Measurements from ENCODE around the gene ADAM23.

Gene ADAM23

DNA sequence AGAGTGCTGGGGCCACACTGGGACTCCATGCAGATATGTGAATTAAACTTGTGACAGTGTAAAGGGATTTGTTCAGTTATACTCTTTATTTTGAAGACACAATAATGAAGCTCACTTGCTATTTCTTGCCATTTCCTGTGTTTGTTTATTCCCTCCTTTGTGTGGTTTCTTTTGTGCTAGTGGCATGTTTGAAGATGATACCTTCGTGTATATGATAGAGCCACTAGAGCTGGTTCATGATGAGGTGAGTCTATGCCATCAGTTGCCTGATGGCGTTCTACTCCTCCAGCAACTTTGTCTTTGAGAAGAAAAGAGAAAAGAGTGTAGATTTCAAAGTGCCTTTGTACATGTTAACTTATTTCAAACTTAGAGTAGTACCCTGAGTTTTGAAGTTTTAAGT lies 99.7 kb downstream of the ADAM23 start:
- no peaks in the 10 kb centered on the region for H3K4me1 ChIP-seq (ENCODE audit: insufficient read depth, low read length)
- no peaks in the 10 kb centered on the region for H3K27me3 ChIP-seq (ENCODE audit: control insufficient read depth in 1 of 2, insufficient read depth in 2 of 2, low read length in 2 of 2)
- H3K27ac ChIP-seq (ENCODE audit: low read depth, low read length) = no peak overlapping the region
- H3K9me3 ChIP-seq (ENCODE audit: low read length) = no peaks in the 10 kb centered on the region
- no peak overlapping the region for H3K4me3 ChIP-seq (ENCODE audit: low read depth in 1 of 2, low read length in 2 of 2)
- H3K9ac ChIP-seq (ENCODE audit: low read length) = no peak overlapping the region
- no peaks in the 10 kb centered on the region for H3K36me3 ChIP-seq (ENCODE audit: insufficient read depth, low read length)

DNA sequence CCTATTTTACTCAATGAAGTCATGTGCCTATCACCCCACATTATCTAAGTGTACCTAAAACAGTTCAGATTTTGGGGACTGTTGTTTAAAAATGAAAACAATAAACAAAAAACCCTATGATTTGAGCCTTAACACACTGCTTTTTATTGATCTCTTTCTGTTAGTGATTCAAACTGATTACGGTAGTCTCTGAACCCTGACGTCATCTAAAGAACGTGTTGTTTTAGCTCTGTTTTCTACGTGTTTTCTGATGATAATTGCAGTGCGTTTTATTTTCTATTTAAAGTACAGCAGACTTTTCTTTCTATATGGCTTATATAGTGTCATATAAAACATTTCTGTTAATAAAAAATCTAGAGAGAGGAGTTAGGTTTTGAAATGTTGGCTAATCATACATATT lies 105.1 kb downstream of the ADAM23 start:
- Histone ChIP-seq H3K36me3 (ENCODE audit: insufficient read depth, low read length) (no peaks in the 10 kb centered on the region), H3K9me3 (ENCODE audit: low read length) (no peaks in the 10 kb centered on the region), H3K9ac (ENCODE audit: low read length) (no peak overlapping the region), H3K27me3 (ENCODE audit: control insufficient read depth in 1 of 2, insufficient read depth in 2 of 2, low read length in 2 of 2) (no peaks in the 10 kb centered on the region), H3K27ac (ENCODE audit: low read depth, low read length) (no peak overlapping the region), H3K4me3 (ENCODE audit: low read depth in 1 of 2, low read length in 2 of 2) (no peak overlapping the region), H3K4me1 (ENCODE audit: insufficient read depth, low read length) (no peaks in the 10 kb centered on the region)

DNA sequence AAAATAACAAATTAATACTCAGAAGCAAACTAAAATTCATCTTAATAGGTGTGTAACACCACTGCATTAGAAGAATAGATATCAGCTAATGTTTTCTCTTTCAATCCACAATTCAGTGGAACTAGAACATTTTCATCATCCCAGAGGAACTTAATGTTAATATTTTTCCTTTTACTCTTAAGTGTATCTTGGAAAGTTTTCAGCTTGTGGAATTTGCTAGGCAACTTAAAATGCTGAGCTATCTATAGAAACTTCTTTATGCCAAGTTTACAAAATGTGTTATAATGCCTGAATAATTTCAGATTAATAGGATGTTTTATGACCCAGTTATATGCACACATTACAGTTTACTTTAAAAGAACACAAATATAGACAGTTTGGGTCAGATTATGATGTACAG lies 112.4 kb downstream of the ADAM23 start:
- no peaks in the 10 kb centered on the region for H3K9me3 ChIP-seq (ENCODE audit: low read length)
- no peaks in the 10 kb centered on the region for H3K27me3 ChIP-seq (ENCODE audit: control insufficient read depth in 1 of 2, insufficient read depth in 2 of 2, low read length in 2 of 2)
- H3K27ac ChIP-seq (ENCODE audit: low read depth, low read length) = no peak overlapping the region
- H3K9ac ChIP-seq (ENCODE audit: low read length) = no peak overlapping the region
- H3K36me3 ChIP-seq (ENCODE audit: insufficient read depth, low read length) = no peaks in the 10 kb centered on the region
- no peak overlapping the region for H3K4me3 ChIP-seq (ENCODE audit: low read depth in 1 of 2, low read length in 2 of 2)
- H3K4me1 ChIP-seq (ENCODE audit: insufficient read depth, low read length) = no peaks in the 10 kb centered on the region

DNA sequence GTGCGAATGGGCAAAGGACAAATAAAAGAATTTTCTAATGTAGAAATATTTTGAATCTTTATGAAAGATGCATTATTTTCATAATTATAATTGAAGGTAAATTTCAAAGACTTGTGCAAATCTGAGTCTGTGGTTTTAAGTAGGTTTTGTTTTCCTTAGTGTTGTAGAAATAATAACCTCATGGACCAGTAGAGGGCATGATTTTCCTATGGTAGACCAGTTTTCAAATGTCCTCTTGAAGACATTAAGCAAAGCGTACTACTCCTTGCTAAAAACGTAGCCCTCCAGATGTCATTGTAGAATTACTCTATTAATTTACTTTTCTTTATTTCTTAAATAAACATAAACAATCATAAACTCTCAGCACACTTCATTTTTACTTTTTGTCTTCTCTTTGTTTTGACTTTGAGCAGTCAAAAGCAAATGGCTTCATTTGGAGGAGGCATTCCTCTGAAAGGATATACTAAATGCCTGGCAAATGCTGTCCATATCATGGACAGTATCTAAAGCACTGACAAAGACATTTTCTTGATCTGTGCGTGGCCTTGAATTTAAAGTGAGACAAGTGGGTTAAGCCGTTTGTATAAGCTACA lies 113.1 kb downstream of the ADAM23 start:
- Histone ChIP-seq H3K9ac (ENCODE audit: low read length) (no peak overlapping the region), H3K4me3 (ENCODE audit: low read depth in 1 of 2, low read length in 2 of 2) (no peak overlapping the region), H3K27me3 (ENCODE audit: control insufficient read depth in 1 of 2, insufficient read depth in 2 of 2, low read length in 2 of 2) (no peaks in the 10 kb centered on the region), H3K27ac (ENCODE audit: low read depth, low read length) (no peak overlapping the region), H3K9me3 (ENCODE audit: low read length) (no peaks in the 10 kb centered on the region), H3K36me3 (ENCODE audit: insufficient read depth, low read length) (no peaks in the 10 kb centered on the region), H3K4me1 (ENCODE audit: insufficient read depth, low read length) (no peaks in the 10 kb centered on the region)

DNA sequence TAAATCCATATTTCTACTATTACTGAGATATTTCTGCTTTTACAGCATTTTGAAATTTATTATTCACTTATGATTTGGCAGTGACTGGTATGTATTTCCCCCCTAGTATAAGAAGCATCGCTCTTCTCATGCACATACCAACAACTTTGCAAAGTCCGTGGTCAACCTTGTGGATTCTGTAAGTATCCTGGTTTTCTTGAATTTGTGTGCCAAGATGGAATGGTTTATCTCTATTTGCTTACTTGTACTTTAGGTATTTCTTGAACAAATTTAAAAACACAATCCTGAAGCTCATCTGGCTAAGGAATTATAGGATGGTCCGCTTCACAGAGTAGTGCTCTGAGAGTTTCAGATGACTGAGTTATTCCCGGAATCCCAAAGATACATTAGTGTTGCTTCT lies 114.0 kb downstream of the ADAM23 start:
- H3K4me1 ChIP-seq (ENCODE audit: insufficient read depth, low read length) = no peaks in the 10 kb centered on the region
- no peak overlapping the region for H3K9ac ChIP-seq (ENCODE audit: low read length)
- H3K4me3 ChIP-seq (ENCODE audit: low read depth in 1 of 2, low read length in 2 of 2) = no peak overlapping the region
- H3K27me3 ChIP-seq (ENCODE audit: control insufficient read depth in 1 of 2, insufficient read depth in 2 of 2, low read length in 2 of 2) = no peaks in the 10 kb centered on the region
- no peaks in the 10 kb centered on the region for H3K9me3 ChIP-seq (ENCODE audit: low read length)
- no peaks in the 10 kb centered on the region for H3K36me3 ChIP-seq (ENCODE audit: insufficient read depth, low read length)
- H3K27ac ChIP-seq (ENCODE audit: low read depth, low read length) = no peak overlapping the region

DNA sequence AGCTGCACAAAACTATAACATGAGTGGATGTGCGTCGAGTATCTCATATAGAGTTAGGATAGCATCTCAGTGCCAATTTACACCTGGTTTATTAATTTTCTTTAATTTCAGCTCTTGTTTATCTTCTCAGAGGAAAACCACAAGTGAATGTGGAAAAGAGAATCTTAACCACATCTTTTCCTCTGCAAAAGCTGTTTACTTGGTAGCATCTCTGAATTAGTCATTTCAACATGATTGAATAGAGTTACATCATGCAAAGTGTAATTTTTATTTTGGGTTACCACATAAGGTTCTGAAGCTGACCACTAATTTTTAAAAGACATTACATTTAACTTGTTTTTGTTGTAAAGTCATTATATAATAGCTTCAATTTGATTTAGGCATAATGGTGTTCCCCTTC lies 115.2 kb downstream of the ADAM23 start:
- H3K27ac ChIP-seq (ENCODE audit: low read depth, low read length) = no peak overlapping the region
- no peak overlapping the region for H3K9ac ChIP-seq (ENCODE audit: low read length)
- H3K27me3 ChIP-seq (ENCODE audit: control insufficient read depth in 1 of 2, insufficient read depth in 2 of 2, low read length in 2 of 2) = no peaks in the 10 kb centered on the region
- H3K9me3 ChIP-seq (ENCODE audit: low read length) = no peaks in the 10 kb centered on the region
- H3K4me1 ChIP-seq (ENCODE audit: insufficient read depth, low read length) = no peaks in the 10 kb centered on the region
- H3K36me3 ChIP-seq (ENCODE audit: insufficient read depth, low read length) = no peaks in the 10 kb centered on the region
- H3K4me3 ChIP-seq (ENCODE audit: low read depth in 1 of 2, low read length in 2 of 2) = no peak overlapping the region

DNA sequence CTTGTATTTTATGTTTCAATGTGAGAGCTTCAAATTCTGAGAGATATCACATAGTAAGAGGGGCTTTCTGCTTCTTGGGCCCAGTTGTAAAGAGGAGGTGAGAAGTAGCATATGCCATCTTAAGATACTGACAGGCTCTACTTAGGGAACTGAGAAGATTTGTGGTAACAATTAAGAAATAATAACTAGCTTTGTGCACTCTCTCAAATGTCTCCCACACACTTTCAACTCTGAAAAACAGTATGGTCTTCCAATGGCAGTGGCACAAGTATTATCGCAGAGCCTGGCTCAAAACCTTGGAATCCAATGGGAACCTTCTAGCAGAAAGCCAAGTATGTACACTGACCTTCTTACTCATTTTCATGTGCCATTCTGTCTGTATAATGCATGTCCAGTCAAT lies 118.6 kb downstream of the ADAM23 start:
- H3K36me3 ChIP-seq (ENCODE audit: insufficient read depth, low read length) = no peaks in the 10 kb centered on the region
- H3K4me3 ChIP-seq (ENCODE audit: low read depth in 1 of 2, low read length in 2 of 2) = no peak overlapping the region
- no peaks in the 10 kb centered on the region for H3K4me1 ChIP-seq (ENCODE audit: insufficient read depth, low read length)
- no peak overlapping the region for H3K27ac ChIP-seq (ENCODE audit: low read depth, low read length)
- no peaks in the 10 kb centered on the region for H3K9me3 ChIP-seq (ENCODE audit: low read length)
- no peak overlapping the region for H3K9ac ChIP-seq (ENCODE audit: low read length)
- H3K27me3 ChIP-seq (ENCODE audit: control insufficient read depth in 1 of 2, insufficient read depth in 2 of 2, low read length in 2 of 2) = no peaks in the 10 kb centered on the region

DNA sequence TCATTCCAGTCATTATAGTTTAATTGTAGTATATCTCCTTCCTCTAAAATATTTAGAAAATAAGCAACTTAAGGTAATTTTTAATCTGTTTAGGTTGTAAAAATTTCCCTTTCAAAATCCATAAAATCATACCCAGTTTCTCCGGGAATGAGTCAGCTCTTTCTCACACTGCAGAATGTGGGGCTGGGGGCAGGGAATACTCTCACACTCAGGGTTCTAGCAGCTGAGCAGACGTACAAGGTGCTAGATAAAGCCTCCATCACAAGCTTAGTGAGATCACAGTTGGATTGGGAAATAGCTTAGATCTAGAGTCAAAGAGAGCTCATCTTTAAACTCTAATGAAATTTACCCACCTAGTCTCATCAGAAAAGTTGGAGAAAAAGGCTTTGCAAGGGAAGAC lies 119.0 kb downstream of the ADAM23 start:
- H3K4me3 ChIP-seq (ENCODE audit: low read depth in 1 of 2, low read length in 2 of 2) = no peak overlapping the region
- no peaks in the 10 kb centered on the region for H3K27me3 ChIP-seq (ENCODE audit: control insufficient read depth in 1 of 2, insufficient read depth in 2 of 2, low read length in 2 of 2)
- no peak overlapping the region for H3K9ac ChIP-seq (ENCODE audit: low read length)
- H3K4me1 ChIP-seq (ENCODE audit: insufficient read depth, low read length) = no peaks in the 10 kb centered on the region
- no peaks in the 10 kb centered on the region for H3K36me3 ChIP-seq (ENCODE audit: insufficient read depth, low read length)
- no peaks in the 10 kb centered on the region for H3K9me3 ChIP-seq (ENCODE audit: low read length)
- H3K27ac ChIP-seq (ENCODE audit: low read depth, low read length) = no peak overlapping the region

DNA sequence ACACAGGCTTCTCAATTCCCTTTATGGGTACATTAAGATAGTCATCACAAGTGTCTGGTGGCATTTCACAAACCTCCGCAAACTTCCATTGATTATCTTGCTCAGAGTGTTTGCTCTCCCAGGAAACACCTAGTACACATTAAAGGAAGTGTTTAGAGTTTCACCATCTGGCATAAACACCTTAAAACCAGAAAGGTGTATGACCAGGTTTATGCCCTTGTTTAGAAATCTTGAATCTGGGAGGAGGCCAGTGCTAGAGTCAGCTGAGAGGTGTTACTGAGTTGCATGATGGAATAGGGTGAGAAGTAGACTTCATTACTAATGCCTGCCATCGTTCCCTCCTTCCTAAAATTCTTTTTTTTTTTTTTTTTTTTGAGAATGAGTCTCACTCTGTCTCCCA lies 120.0 kb downstream of the ADAM23 start:
- no peak overlapping the region for H3K27ac ChIP-seq (ENCODE audit: low read depth, low read length)
- H3K4me1 ChIP-seq (ENCODE audit: insufficient read depth, low read length) = no peaks in the 10 kb centered on the region
- no peaks in the 10 kb centered on the region for H3K27me3 ChIP-seq (ENCODE audit: control insufficient read depth in 1 of 2, insufficient read depth in 2 of 2, low read length in 2 of 2)
- H3K9ac ChIP-seq (ENCODE audit: low read length) = no peak overlapping the region
- H3K36me3 ChIP-seq (ENCODE audit: insufficient read depth, low read length) = no peaks in the 10 kb centered on the region
- no peak overlapping the region for H3K4me3 ChIP-seq (ENCODE audit: low read depth in 1 of 2, low read length in 2 of 2)
- no peaks in the 10 kb centered on the region for H3K9me3 ChIP-seq (ENCODE audit: low read length)

DNA sequence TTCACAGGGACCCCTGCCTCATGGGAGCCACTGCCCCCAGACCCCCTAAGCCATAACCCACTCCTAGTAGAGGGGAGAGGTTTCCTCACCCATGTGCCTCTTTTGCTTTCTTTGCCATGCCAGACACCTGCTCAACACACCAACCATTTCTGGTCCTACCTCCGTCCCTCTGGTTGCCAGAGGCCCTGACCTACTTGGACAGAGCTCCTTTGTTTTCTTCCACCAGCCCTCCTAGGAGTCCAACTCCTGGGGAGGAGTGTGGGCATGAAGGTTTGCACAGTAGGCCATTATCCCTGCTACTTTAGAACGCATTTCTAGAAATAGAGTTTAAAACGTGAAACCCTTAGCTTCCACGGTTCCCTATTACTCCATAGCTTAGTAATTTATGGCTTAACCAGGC lies 122.3 kb downstream of the ADAM23 start:
- Histone ChIP-seq H3K36me3 (ENCODE audit: insufficient read depth, low read length) (no peaks in the 10 kb centered on the region), H3K27me3 (ENCODE audit: control insufficient read depth in 1 of 2, insufficient read depth in 2 of 2, low read length in 2 of 2) (no peaks in the 10 kb centered on the region), H3K9me3 (ENCODE audit: low read length) (no peaks in the 10 kb centered on the region), H3K4me1 (ENCODE audit: insufficient read depth, low read length) (no peaks in the 10 kb centered on the region), H3K4me3 (ENCODE audit: low read depth in 1 of 2, low read length in 2 of 2) (no peak overlapping the region), H3K27ac (ENCODE audit: low read depth, low read length) (no peak overlapping the region), H3K9ac (ENCODE audit: low read length) (no peak overlapping the region)

DNA sequence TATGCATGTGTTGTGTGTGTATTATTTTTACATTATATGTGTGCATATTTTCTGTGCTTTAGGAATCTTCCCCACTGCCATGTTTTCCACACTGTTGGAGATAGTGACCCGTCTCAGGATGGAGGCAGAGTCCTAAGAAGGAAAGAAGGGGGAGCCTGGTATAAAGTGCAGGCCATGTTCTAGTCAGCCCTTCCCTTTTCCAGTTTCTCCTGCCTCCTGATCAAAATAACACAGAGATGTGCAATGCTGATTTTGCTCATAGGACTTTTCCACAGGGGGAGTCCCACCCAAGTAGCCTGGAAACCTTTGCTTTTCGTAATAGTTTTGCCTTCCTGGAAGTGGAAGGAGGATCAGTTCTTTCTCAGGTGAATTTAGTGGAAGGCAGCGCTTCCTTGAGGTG lies 126.1 kb downstream of the ADAM23 start:
- H3K27me3 ChIP-seq (ENCODE audit: control insufficient read depth in 1 of 2, insufficient read depth in 2 of 2, low read length in 2 of 2) = no peaks in the 10 kb centered on the region
- no peaks in the 10 kb centered on the region for H3K9me3 ChIP-seq (ENCODE audit: low read length)
- no peaks in the 10 kb centered on the region for H3K4me1 ChIP-seq (ENCODE audit: insufficient read depth, low read length)
- H3K36me3 ChIP-seq (ENCODE audit: insufficient read depth, low read length) = no peaks in the 10 kb centered on the region
- no peak overlapping the region for H3K9ac ChIP-seq (ENCODE audit: low read length)
- no peak overlapping the region for H3K27ac ChIP-seq (ENCODE audit: low read depth, low read length)
- H3K4me3 ChIP-seq (ENCODE audit: low read depth in 1 of 2, low read length in 2 of 2) = no peak overlapping the region

DNA sequence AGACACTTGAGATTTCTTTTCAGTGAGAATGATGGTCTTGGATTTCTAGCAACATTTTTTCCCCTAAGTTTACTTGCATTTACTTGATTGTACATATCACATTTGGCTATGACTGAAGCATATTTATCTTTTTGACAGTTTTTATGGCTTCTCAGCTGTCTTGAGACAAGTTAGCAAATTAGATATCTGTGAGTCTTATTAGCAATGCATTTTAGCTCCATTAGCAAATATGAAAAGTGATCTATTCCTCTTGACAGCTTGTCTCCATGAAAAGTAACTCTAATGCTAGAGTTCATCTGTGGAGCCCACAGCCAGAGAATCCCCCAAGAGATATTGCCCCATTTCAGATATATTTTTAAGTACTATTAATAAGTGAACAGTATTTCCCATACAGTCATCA lies 126.9 kb downstream of the ADAM23 start:
- H3K9me3 ChIP-seq (ENCODE audit: low read length) = no peaks in the 10 kb centered on the region
- no peak overlapping the region for H3K4me3 ChIP-seq (ENCODE audit: low read depth in 1 of 2, low read length in 2 of 2)
- no peaks in the 10 kb centered on the region for H3K36me3 ChIP-seq (ENCODE audit: insufficient read depth, low read length)
- H3K27me3 ChIP-seq (ENCODE audit: control insufficient read depth in 1 of 2, insufficient read depth in 2 of 2, low read length in 2 of 2) = no peaks in the 10 kb centered on the region
- H3K4me1 ChIP-seq (ENCODE audit: insufficient read depth, low read length) = no peaks in the 10 kb centered on the region
- H3K27ac ChIP-seq (ENCODE audit: low read depth, low read length) = no peak overlapping the region
- H3K9ac ChIP-seq (ENCODE audit: low read length) = no peak overlapping the region
